ENCODE measurements around the gene SHROOM2.

The SHROOM2 gene

DNA sequence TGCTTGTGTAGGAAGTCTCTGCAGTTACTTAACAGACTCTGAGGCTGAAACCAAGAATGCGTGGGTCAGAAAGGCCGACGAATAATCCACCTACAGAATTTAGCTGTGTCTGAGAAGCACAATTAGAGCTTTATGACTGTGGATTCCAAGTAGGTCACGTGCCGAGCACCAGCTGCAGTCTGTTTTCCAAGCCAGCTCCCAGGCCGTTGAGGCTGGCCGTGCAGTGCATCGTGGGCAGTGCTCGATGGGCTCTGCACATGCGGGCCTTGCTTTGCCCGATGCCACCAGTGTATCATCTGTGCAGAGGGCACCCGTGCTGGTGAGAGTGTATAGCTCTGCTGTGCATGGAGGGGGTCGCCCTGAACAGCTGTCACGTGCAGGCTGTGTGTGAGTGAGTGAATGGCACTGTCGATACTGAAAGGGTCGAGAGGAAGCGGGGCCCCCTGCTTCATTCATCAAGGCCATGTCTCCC is 113.4 kb downstream of the SHROOM2 start:
- no peak for TF ChIP-seq CREB1 (IDR thresholded peaks at IDR 0.05; ENCODE audit: low read depth)
- TF ChIP-seq, protein P1, sequence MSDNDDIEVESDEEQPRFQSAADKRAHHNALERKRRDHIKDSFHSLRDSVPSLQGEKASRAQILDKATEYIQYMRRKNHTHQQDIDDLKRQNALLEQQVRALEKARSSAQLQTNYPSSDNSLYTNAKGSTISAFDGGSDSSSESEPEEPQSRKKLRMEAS (IDR thresholded peaks at IDR 0.05): no peak
- no peak for TF ChIP-seq NFIC (IDR thresholded peaks at IDR 0.05)
- TF ChIP-seq, protein P2, sequence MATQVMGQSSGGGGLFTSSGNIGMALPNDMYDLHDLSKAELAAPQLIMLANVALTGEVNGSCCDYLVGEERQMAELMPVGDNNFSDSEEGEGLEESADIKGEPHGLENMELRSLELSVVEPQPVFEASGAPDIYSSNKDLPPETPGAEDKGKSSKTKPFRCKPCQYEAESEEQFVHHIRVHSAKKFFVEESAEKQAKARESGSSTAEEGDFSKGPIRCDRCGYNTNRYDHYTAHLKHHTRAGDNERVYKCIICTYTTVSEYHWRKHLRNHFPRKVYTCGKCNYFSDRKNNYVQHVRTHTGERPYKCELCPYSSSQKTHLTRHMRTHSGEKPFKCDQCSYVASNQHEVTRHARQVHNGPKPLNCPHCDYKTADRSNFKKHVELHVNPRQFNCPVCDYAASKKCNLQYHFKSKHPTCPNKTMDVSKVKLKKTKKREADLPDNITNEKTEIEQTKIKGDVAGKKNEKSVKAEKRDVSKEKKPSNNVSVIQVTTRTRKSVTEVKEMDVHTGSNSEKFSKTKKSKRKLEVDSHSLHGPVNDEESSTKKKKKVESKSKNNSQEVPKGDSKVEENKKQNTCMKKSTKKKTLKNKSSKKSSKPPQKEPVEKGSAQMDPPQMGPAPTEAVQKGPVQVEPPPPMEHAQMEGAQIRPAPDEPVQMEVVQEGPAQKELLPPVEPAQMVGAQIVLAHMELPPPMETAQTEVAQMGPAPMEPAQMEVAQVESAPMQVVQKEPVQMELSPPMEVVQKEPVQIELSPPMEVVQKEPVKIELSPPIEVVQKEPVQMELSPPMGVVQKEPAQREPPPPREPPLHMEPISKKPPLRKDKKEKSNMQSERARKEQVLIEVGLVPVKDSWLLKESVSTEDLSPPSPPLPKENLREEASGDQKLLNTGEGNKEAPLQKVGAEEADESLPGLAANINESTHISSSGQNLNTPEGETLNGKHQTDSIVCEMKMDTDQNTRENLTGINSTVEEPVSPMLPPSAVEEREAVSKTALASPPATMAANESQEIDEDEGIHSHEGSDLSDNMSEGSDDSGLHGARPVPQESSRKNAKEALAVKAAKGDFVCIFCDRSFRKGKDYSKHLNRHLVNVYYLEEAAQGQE (IDR thresholded peaks at IDR 0.05; ENCODE audit: low read depth): no peak
- no peak for TF ChIP-seq ZBTB7A (IDR thresholded peaks at IDR 0.05; ENCODE audit: low read depth)
- no peak for TF ChIP-seq EGR1 (IDR thresholded peaks at IDR 0.05)

DNA sequence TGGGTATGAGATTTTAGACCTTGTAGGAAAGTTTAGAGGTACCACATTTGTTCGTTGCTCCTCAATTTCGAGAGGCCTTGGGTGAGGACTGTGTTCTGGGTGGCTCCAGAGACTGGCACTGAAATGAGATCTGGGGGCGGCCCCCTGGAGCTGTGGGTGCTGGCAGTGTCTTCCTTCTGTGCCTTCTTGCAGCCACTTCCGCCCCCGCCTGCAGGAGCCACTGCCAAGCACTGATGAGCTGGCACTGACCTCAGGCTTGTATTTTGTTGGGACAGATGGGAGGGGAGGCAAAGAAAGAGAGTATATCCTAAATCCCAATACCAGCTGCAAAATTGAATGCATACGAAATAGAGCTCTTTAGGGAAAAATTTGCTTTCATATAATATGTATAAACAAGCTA is 116.4 kb downstream of the SHROOM2 start:
- no peak for TF ChIP-seq NFIC (IDR thresholded peaks at IDR 0.05)
- TF ChIP-seq, protein P1 (IDR thresholded peaks at IDR 0.05): no peak
- TF ChIP-seq CEBPB (IDR thresholded peaks at IDR 0.05): no peak
- TF ChIP-seq ZBTB7A (IDR thresholded peaks at IDR 0.05; ENCODE audit: low read depth): no peak
- TF ChIP-seq FOXM1 (IDR thresholded peaks at IDR 0.05; ENCODE audit: borderline replicate concordance, low read depth): no peak
- TF ChIP-seq YY1 (IDR thresholded peaks at IDR 0.05; ENCODE audit: low read depth): no peak
- TF ChIP-seq TEAD4 (IDR thresholded peaks at IDR 0.05): no peak
- no peak for TF ChIP-seq USF1 (IDR thresholded peaks at IDR 0.05)
- no peak for TF ChIP-seq EP300 (IDR thresholded peaks at IDR 0.05; ENCODE audit: borderline replicate concordance)
- TF ChIP-seq CREB1 (IDR thresholded peaks at IDR 0.05; ENCODE audit: low read depth): no peak
- TF ChIP-seq TAF1 (IDR thresholded peaks at IDR 0.05; ENCODE audit: low read depth): no peak

DNA sequence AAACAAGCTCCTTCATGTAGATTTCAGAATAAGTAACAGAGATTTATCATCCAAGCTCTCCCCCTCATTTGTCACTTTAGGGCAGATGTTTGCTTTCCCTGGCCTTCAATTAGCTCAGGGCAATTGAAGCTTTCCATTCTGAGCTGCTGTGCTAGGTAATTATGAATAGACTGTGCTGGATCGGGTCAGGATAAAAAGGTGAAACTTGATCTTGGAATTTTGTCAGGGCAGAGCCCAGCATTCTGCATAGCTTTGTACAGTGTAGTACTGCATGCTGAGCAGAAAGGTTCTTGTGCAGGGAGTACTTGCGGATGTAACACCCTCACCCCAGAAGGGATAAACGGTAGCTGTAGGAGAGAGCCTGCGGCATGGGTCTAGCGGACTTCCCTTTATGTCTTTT is 116.9 kb downstream of the SHROOM2 start:
- TF ChIP-seq NFIC (IDR thresholded peaks at IDR 0.05) (no peak), TAF1 (IDR thresholded peaks at IDR 0.05; ENCODE audit: low read depth) (no peak)
- TF ChIP-seq, protein P2 (IDR thresholded peaks at IDR 0.05; ENCODE audit: low read depth): no peak

GRCh38 chrX:9905288-9905687 is 119.1 kb downstream of the SHROOM2 start:
- TF ChIP-seq USF1 (IDR thresholded peaks at IDR 0.05): no peak
- TF ChIP-seq TAF1 (IDR thresholded peaks at IDR 0.05; ENCODE audit: low read depth): no peak
- TF ChIP-seq, protein P1 (IDR thresholded peaks at IDR 0.05): no peak
- no peak for TF ChIP-seq YY1 (IDR thresholded peaks at IDR 0.05; ENCODE audit: low read depth)
- TF ChIP-seq EP300 (IDR thresholded peaks at IDR 0.05; ENCODE audit: borderline replicate concordance): no peak
- no peak for TF ChIP-seq CREB1 (IDR thresholded peaks at IDR 0.05; ENCODE audit: low read depth)
- TF ChIP-seq CEBPB (IDR thresholded peaks at IDR 0.05): no peak
- no peak for TF ChIP-seq ZBTB7A (IDR thresholded peaks at IDR 0.05; ENCODE audit: low read depth)
- no peak for TF ChIP-seq TCF12 (IDR thresholded peaks at IDR 0.05; ENCODE audit: low read depth)
- no peak for TF ChIP-seq NFIC (IDR thresholded peaks at IDR 0.05)

GRCh38 chrX:9905721-9906120 is 119.5 kb downstream of the SHROOM2 start:
- no peak for TF ChIP-seq CREB1 (IDR thresholded peaks at IDR 0.05; ENCODE audit: low read depth)
- no peak for TF ChIP-seq RAD21 (IDR thresholded peaks at IDR 0.05; ENCODE audit: low read depth)
- TF ChIP-seq USF1 (IDR thresholded peaks at IDR 0.05): no peak
- no peak for TF ChIP-seq YY1 (IDR thresholded peaks at IDR 0.05; ENCODE audit: low read depth)
- no peak for TF ChIP-seq TCF12 (IDR thresholded peaks at IDR 0.05; ENCODE audit: low read depth)
- no peak for TF ChIP-seq EP300 (IDR thresholded peaks at IDR 0.05; ENCODE audit: borderline replicate concordance)
- TF ChIP-seq, protein P1 (IDR thresholded peaks at IDR 0.05): no peak
- no peak for TF ChIP-seq TEAD4 (IDR thresholded peaks at IDR 0.05)
- TF ChIP-seq, protein P2 (IDR thresholded peaks at IDR 0.05; ENCODE audit: low read depth): no peak
- TF ChIP-seq TAF1 (IDR thresholded peaks at IDR 0.05; ENCODE audit: low read depth): no peak
- no peak for TF ChIP-seq FOXM1 (IDR thresholded peaks at IDR 0.05; ENCODE audit: borderline replicate concordance, low read depth)
- TF ChIP-seq ZBTB7A (IDR thresholded peaks at IDR 0.05; ENCODE audit: low read depth): no peak
